ENCODE results near the gene PLXNA4.

Gene PLXNA4

GRCh38 chr7:132536654-132537395 lies 39.4 kb downstream of the PLXNA4 start:
- DNase-seq (ENCODE audit: low read depth in 2 of 2) = no peak

GRCh38 chr7:132533916-132534315 lies 42.4 kb downstream of the PLXNA4 start:
- no peak for DNase-seq (ENCODE audit: low read depth in 2 of 2)

- DNase-seq (ENCODE audit: low read depth in 2 of 2) = no peak
Observed at GRCh38 chr7:132532281-132532680, 44.0 kb downstream of the PLXNA4 start.

- no peak for DNase-seq (ENCODE audit: low read depth in 2 of 2)
Observed at GRCh38 chr7:132531562-132531961, 44.7 kb downstream of the PLXNA4 start.

GRCh38 chr7:132528695-132529094 lies 47.6 kb downstream of the PLXNA4 start:
- DNase-seq (ENCODE audit: low read depth in 2 of 2) = no peak

- DNase-seq (ENCODE audit: low read depth in 2 of 2) = no peak
Observed at GRCh38 chr7:132527467-132528410, 48.5 kb downstream of the PLXNA4 start.

GRCh38 chr7:132526111-132526740 lies 50.0 kb downstream of the PLXNA4 start:
- peak in 1 of 2 experiments; percentile 8 for DNase-seq (ENCODE audit: low read depth in 2 of 2)

GRCh38 chr7:132521423-132521822 lies 54.8 kb downstream of the PLXNA4 start:
- no peak for DNase-seq (ENCODE audit: low read depth in 2 of 2)

- DNase-seq (ENCODE audit: low read depth in 2 of 2) = no peak
Observed at GRCh38 chr7:132520591-132521280, 55.5 kb downstream of the PLXNA4 start.

- DNase-seq (ENCODE audit: low read depth in 2 of 2) = no peak
Observed at GRCh38 chr7:132519936-132520335, 56.3 kb downstream of the PLXNA4 start.

- DNase-seq (ENCODE audit: low read depth in 2 of 2) = no peak
Observed at GRCh38 chr7:132518839-132519173, 57.5 kb downstream of the PLXNA4 start.

GRCh38 chr7:132518102-132518838 lies 58.0 kb downstream of the PLXNA4 start:
- no peak for DNase-seq (ENCODE audit: low read depth in 2 of 2)

GRCh38 chr7:132516042-132516840 lies 60.0 kb downstream of the PLXNA4 start:
- DNase-seq (ENCODE audit: low read depth in 2 of 2) = no peak

- DNase-seq (ENCODE audit: low read depth in 2 of 2) = no peak
Observed at GRCh38 chr7:132515181-132515580, 61.1 kb downstream of the PLXNA4 start.

- no peak for DNase-seq (ENCODE audit: low read depth in 2 of 2)
Observed at GRCh38 chr7:132514430-132514829, 61.8 kb downstream of the PLXNA4 start.

GRCh38 chr7:132511921-132512320 lies 64.3 kb downstream of the PLXNA4 start:
- no peak for DNase-seq (ENCODE audit: low read depth in 2 of 2)

GRCh38 chr7:132511387-132511786 lies 64.9 kb downstream of the PLXNA4 start:
- no peak for DNase-seq (ENCODE audit: low read depth in 2 of 2)

- DNase-seq (ENCODE audit: low read depth in 2 of 2) = no peak
Observed at GRCh38 chr7:132509643-132510042, 66.6 kb downstream of the PLXNA4 start.

GRCh38 chr7:132508724-132509353 lies 67.4 kb downstream of the PLXNA4 start:
- no peak for DNase-seq (ENCODE audit: low read depth in 2 of 2)

GRCh38 chr7:132504852-132505251 lies 71.4 kb downstream of the PLXNA4 start:
- DNase-seq (ENCODE audit: low read depth in 2 of 2) = no peak

Measured in stimulated activated CD4-positive, alpha-beta T cell treated with anti-CD3 and anti-CD28 coated beads, Interleukin-12 subunit alpha, Interleukin-12 subunit beta, amount 100 ng/mL, for 24 hours (primary cell).